Gastroesophageal sphincter (tissue), 3 donors: ENCODE data around the gene STAC2.

ENCODE experiments used
- CTCF ChIP-seq, 4 experiments: fragments of 200-600 bp in 2 of 4; fragments of 450-650 bp in 2 of 4; sonication (generic) in 1 of 4; IDR thresholded peaks; one replicate each; pipeline ENCODE4 v1.5.1; 2017 to 2019; ENCODE audit warnings: antibody characterized with exemption in 4 of 4, mild to moderate bottlenecking in 2 of 4, moderate library complexity in 2 of 4
- EP300 ChIP-seq: sonication (generic); formaldehyde crosslinking; IDR thresholded peaks from one replicate; pipeline ENCODE4 v1.6.1; 2017; ENCODE audit warnings: antibody characterized with exemption, mild to moderate bottlenecking
- POLR2A ChIP-seq, 2 donors: fragments of 450-650 bp; IDR thresholded peaks; one replicate each; pipeline ENCODE4 v1.6.1; 2017; ENCODE audit warnings: antibody characterized with exemption in 2 of 2, mild to moderate bottlenecking in 2 of 2, moderate library complexity in 1 of 2
- POLR2AphosphoS5 ChIP-seq: sonication (generic); formaldehyde crosslinking; IDR thresholded peaks from one replicate; pipeline ENCODE4 v1.6.1; 2017; ENCODE audit warnings: antibody characterized with exemption

DNA sequence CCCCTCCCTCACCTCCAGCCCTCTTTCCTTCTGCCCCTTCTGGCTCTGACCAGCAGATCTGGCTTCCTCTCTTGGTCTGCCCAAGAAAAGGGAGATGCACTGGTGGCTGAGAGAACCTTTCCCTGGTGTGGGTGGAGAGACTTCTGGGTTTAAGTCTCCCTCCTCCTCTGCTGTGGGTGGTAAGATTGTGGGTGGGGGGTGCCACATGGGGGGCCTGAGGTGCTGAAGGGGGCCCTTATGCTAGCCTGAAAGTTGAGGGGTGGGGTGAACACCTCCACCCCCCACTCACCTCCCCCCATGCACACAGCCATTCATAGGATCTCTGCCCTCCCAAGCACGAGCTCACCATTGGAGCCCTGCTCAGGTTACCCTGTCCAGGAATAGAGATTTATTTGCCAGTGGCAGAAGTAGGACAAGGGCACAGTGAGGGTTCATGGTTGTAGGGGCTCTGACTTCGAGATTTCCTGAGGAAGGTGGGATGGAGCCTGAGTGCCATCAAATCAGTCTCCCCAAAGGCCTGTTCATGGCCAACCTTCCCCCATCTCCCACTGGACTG lies 1.7 kb upstream of the STAC2 start:
- TF ChIP-seq CTCF (IDR thresholded peaks at IDR 0.05) (no peak), EP300 (no peak), POLR2A (IDR thresholded peaks at IDR 0.05) (no peak), POLR2AphosphoS5 (no peak)
